ENCODE results near the gene FN1.
A peak's percentile ranks its signal among the peaks of the same experiment; 100 is the strongest.

Gene FN1

GRCh38 chr2:215380699-215381098, 55.2 kb downstream of the FN1 start:
- DNase-seq, result no peak

DNA sequence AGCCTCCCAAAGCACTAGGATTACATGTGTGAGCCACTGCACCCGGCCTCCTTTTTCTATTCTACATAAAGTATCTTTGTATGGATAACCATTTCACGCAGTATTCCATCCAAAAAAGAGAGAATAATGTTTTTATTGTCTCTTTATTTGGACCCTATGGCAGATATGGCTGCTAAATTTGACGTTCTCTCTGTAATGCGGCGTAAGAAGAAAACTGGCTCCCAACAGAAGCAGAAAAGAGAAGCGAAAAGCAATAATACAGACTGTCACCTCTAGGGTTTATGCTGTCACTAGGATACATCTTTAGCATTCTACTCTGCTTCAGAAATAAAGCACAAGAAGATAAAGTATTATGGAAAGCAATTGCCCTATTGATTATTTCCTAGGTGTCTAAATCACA, 55.9 kb downstream of the FN1 start:
- no peak for DNase-seq

- DNase-seq, result no peak
These were observed 56.8 kb downstream of the FN1 start for GRCh38 chr2:215379039-215379438.

DNA sequence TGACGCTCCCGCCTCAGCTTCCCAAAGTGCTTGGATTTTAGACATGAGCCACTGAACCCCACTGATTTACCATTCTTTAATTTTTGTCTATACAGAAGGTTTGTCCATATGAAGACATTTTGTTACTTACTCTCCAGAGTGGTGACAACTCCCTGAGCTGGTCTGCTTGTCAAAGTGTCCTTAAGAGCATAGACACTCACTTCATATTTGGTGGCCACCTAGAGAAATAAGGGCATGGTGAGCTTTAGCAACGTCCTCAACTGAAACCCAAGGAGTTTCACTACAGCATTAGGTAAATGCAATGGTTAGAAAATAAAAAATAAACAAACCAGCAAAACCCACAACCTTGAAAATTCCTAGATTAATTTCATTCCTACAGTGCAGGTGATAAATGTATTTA, 57.8 kb downstream of the FN1 start:
- no peak for DNase-seq

DNA sequence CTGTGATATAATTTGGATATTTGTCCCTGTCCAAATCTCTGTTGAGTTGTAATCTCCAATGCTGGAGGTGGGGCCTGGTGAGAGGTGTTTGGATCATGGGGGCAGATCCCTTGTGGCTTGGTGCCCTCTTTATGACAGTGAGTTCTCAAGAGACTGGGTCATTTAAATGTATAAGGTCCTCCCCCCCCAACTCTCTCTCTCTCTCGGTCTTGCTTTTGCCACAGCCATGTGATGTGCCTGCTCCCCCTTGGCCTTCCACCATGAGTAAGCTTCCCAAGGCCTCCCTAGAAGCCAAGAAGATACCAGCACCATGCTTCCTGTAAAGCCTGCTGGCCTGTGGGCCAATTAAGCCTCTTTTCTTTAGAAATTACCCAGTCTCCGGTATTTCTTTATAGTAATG, 58.6 kb downstream of the FN1 start:
- DNase-seq, result no peak

DNA sequence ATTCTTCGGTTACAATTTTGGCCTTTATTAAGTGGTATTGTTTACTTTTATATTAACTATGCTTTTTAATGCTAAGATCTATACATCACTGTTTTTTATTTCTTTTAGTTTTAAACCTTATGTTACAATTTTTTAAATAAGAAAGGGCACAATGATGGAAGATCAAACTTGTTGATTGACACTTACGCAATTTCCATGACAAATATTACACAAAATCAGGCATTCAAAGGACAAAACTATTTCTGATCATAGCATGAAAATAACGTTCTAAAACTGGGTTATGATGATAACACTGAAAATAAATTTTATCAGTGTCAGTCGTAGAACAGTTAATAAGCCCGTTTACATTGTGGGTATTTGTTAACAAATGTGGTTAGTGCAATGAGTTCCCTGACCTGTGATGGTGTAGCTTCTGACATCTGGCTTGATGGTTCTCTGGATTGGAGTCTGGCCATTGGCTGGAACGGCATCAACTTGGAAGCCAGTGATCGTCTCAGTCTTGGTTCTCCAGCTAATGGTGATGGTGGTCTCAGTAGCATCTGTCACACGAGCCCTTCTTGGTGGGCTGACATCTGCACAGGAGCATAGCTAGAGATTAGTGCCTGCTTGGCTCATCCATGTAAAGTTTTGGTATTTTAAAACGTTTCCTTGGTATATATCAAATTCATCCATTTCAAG, 59.6 kb downstream of the FN1 start:
- no peak for DNase-seq

DNA sequence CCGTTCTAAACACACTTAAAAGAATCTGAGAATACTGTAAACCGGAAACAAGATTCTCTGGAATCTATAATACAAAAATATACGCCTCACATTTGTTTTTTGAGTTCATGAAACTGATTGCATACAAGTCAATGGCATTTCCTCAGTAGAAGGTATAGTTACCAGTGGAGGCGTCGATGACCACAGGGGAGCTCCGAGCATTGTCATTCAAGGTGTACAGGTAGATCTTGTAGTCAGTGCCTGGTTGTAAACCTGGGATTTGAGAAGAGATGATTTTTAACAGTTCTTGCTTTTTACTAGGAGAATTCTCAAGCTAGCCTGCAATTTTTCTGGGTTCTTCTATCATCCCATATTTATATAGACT, 60.4 kb downstream of the FN1 start:
- DNase-seq, result no peak

DNA sequence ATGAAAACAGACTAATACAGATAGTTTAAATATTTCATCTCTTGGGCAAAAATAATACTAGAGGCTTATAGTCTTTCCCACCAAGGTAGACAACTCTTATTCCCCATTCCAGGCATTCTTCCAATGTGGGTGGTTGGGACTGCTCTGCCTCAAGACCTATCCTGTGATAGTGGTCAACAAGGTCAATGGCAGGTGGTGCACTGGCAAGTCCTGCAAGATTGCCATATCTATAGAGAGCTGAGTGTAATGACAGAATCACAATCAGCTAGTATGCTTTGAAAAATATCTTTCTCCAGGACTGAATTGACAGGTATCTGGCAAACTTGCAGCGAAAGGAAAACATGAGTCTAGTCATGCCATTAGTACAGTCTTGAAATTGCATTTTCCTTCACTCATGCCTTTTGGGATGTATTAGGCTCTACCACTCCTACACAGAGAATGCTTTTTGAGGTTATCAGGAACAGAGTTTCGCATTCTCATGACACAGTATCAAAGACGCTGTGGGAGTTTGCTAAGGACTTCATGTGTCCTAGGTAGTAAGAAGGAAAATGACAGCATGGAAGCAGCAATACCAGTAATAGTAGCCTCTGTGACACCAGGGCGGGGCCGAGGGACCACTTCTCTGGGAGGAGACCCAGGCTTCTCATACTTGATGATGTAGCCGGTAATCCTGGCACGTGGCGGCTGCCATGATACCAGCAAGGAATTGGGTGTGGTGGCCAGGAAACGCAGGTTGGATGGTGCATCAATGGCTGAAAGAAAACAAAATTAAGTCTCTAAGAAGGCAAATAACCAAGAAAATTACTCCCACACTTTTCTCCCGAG, 61.0 kb downstream of the FN1 start:
- no peak for DNase-seq

DNA sequence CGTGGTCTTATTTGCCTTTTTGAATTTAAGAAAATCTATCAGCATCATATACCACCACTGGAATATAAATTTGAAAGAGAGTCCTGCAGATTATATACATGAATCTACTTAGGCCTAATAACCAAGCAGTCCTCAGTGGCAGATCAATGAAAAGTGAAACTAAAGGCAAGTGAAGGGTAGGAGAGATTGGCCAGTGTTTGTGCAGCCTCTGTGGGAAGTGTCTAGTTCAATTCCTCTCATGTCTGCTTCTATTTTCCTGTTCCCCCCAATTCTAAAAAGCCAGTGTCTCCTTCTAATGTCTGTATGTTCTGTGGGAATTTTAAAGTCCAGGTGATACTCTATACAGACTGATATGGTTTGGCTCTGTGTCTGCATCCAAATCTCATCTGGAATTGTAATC, 61.9 kb downstream of the FN1 start:
- DNase-seq, result no peak

DNA sequence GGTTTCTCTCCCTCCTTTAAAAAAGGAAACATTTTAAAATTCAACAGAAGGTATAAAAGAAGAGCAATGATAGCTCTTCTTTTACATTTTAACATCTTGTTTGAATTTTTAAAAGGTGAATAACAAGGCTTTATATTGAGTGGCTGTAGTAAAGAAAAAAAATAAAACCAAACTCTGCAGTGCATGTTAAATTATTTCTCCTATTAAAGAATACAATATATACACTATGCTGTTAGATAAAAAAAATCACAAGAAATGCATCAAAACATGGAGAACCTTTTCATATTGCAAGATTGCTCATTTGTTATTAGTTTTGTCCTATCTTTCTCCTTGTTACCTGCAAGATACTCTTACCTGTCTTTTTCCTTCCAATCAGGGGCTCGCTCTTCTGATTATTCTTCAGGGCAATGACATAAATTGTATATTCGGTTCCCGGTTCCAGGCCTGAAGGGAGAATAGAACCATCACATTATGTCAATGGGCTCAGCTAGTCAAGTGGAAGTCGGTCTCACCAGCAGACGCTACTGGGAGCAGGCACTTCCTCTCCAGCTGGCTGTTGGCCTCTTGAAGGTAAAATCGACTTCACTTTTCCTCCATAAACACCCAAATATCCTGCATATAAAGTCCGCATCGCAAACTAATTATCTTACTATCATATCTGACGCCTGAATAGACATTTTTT, 62.8 kb downstream of the FN1 start:
- no peak for DNase-seq

DNA sequence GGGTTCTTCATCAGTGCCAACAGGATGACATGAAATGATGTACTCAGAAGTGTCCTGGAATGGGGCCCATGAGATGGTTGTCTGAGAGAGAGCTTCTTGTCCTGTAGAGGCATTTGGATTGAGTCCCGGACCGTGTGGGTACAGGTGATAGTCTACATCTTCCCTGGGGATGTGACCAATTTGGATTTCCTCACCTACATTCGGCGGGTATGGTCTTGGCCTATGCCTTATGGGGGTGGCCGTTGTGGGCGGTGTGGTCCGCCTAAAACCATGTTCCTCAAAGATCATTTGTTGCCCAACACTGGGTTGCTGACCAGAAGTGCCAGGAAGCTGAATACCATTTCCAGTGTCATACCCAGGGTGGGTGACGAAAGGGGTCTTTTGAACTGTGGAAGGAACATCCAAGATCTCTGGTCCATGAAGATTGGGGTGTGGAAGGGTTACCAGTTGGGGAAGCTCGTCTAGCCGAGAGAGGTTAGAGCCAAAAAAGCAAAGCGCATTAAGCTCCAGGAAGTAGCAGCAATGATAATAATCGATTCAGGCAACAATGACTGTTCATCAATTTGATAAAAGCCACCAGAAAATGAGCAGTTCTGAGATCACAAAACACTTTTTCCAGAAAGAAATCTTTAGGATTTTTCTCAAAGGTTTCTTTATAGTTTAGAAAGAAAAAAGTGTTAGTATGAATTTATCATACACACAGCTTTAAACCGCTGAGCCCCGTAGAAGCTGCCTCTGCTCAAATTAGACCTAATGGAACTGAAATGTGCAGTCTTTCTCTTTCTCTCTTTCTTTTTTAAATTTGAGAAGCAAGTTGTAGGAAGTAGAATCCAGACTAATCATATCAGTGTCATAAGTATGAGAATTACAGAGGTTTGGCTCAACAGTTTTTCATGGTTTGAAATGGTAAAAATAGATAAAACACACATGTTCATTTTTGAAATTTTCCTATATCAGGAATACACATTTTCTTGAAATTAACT, 63.7 kb downstream of the FN1 start:
- DNase-seq, result no peak

GRCh38 chr2:215370112-215370965, 65.5 kb downstream of the FN1 start:
- peak in 1 of 2 experiments; percentile 15 for DNase-seq

DNA sequence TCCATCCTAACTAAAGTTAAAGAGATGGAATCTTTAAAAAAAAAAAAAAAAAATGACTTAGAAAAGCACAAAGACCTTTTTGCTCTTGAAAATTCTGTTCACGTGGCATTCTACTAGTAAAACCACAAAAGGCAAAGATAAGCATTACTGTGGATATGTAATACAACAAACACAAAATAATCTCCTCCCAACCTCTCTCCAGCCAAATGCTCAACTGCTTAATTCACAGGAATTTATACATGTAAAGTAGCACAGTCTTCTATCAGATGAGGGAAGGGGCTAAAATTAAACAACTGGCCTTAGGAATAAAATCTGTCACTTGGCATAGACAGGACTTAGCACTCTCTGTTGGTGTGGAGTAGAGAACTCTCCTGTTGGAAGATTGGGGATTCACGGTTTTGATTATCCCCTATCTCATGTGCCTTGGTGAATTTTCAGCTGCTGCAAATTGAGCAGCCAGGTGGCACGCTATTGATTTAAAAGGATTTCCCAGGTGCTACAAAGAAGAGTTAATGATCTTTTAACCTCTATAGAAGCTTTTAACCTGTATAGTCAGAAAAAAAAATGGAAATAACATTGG, 66.6 kb downstream of the FN1 start:
- peak in 1 of 2 experiments; percentile 26 for DNase-seq

- DNase-seq, result no peak
These were observed 67.4 kb downstream of the FN1 start for GRCh38 chr2:215368493-215368809.

DNA sequence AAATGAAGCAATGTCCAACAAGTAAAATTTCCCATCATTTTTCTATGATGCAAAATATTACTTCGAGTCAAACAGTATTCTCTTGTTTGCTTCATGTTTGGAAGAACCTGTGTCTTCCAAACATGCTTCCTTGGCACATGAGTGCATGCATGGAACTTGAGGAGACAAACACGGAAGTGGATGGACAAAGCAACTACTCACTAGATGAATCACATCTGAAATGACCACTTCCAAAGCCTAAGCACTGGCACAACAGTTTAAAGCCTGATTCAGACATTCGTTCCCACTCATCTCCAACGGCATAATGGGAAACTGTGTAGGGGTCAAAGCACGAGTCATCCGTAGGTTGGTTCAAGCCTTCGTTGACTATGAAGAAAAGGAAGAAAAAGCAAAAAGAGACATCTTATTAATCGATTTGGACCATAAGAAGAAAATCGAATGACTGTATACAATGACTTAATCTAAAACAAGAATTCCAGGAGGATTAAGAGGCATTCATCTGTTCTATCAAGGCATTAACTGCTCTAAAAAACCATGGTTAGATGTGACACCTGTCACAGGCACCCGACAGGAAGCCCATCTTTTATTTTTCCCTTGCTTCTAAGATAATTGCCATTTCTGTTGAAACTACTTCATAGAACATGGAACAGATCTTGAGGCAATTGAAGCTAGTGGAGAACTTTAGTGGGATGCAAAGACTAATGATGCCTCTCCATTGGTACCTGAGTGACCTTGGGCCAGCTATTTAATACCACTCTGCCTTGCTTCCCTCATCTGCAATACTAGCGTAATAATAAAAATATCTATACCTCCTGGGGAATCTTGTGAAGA, 68.0 kb downstream of the FN1 start:
- DNase-seq, result no peak

- DNase-seq, result no peak
These were observed 69.3 kb downstream of the FN1 start for GRCh38 chr2:215366440-215367032.

GRCh38 chr2:215365184-215365658, 70.6 kb downstream of the FN1 start:
- no peak for DNase-seq

DNA sequence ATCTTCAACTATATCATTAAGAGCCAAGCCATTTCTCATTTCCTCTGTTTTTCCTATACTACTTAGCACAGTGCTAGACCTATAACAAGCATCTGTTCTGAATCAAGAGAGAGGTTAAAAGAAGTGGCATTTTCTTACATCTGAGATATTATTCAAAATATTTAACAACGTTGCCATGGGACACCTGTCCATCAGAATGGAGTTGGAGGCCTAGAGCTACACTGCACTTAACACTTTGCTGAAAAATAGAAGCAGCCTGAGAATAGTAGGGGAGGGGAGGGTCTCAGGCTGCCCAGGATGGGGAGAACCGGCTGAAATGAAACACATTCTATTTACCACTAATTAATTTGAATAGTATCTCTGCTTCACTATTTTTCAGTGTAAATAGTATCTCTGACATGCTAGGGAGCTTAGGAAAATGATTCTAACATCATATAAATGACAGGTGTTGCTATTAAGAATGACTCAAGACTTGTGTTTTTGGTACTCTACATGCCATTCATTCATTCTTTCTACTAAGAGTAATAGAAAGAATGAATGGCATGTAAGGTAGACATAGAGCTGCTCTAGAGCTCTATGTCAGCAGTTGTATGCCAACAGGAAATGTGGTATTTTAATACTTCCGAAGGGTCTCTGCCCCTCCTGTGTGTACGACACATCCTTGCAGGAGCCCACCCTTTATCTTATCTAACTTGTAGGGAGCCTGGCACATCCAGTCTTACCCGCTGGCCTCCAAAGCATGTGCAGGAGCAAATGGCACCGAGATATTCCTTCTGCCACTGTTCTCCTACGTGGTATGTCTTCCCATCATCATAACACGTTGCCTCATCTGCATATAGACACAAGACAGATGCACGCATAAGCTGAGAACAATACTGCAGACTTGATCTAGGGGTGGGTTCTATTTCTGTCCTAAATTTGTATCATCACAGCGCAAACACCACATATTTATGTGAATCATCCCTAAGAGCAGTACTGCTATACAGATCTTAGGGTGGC, 71.4 kb downstream of the FN1 start:
- no peak for DNase-seq
